Panc1 (cell line): Measurements from ENCODE around the gene RPRD1B. TPM values are rescaled to one million over a fixed set of nuclear protein-coding genes. Genes with fewer than 3 reads are reported as not detected.
A peak's percentile ranks its signal among the peaks of the same experiment; 100 is the strongest.

ENCODE experiments used
- ATAC-seq: fragments of 200-7000 bp; cut with Tn5 transposase; 2 replicates; pipeline ENCODE4 v1.9.1; 2020; ENCODE audit warnings: mild to moderate bottlenecking, moderate library complexity
- BruUV-seq: library from RNA; stranded (reverse); fragments of 400-500 nt; replicated peaks from 2 replicates; lab custom pipeline; 2021; lab: Mats Ljungman, UMichigan
- CTCF ChIA-PET: fragments of 300-600 bp; sonication (Branson Sonifier 250); formaldehyde crosslinking; loops from one replicate; lab custom pipeline; 2022; ENCODE audit warnings: antibody characterized with exemption; lab: Charles Lee
- POLR2A ChIA-PET: fragments of 300-600 bp; sonication (Branson Sonifier 250); formaldehyde crosslinking; loops from one replicate; lab custom pipeline; 2022; ENCODE audit warnings: antibody characterized with exemption; lab: Charles Lee
- DNase-seq: peaks from one replicate; pipeline ENCODE4 v3.0.0-alpha.2; 2010; ENCODE audit warnings: low read depth, low spot score
- H3K27ac ChIP-seq: 2 replicates; pipeline ENCODE4 v1.5.1; 2011; ENCODE audit warnings: mild to moderate bottlenecking, low read length, inconsistent platforms
- H3K27me3 ChIP-seq: fragments of 200-500 bp; sonication (Bioruptor generic); 2 replicates; pipeline ENCODE4 v1.6.0; 2014; ENCODE audit warnings: low read length, inconsistent platforms; ENCODE audit not compliant: control insufficient read depth, insufficient read depth
- H3K36me3 ChIP-seq: fragments of 200-500 bp; sonication (Bioruptor generic); 2 replicates; pipeline ENCODE4 v1.5.1; 2014; ENCODE audit warnings: inconsistent platforms, mild to moderate bottlenecking, low read length, moderate library complexity; ENCODE audit not compliant: control insufficient read depth, insufficient read depth
- H3K4me1 ChIP-seq: 2 replicates; pipeline ENCODE4 v1.5.1; 2011; ENCODE audit warnings: inconsistent platforms, mild to moderate bottlenecking, low read length, moderate library complexity; ENCODE audit not compliant: control insufficient read depth, insufficient read depth
- H3K4me3 ChIP-seq, 2 experiments: 2 replicates each; pipeline ENCODE4 v1.5.1; 2011 to 2012; ENCODE audit warnings: low read depth in 2 of 2, low read length in 2 of 2, mild to moderate bottlenecking in 2 of 2, inconsistent platforms in 1 of 2, moderate library complexity in 1 of 2
- H3K9me3 ChIP-seq: fragments of 200-500 bp; sonication (Bioruptor generic); 2 replicates; pipeline ENCODE4 v1.5.1; 2014; ENCODE audit warnings: low read depth, mild to moderate bottlenecking, inconsistent platforms, low read length, moderate library complexity; ENCODE audit not compliant: control insufficient read depth, insufficient read depth
- CTCF ChIP-seq: fragments of 450-650 bp; IDR thresholded peaks from 2 replicates; pipeline ENCODE4 v1.5.1; 2017; ENCODE audit warnings: mild to moderate bottlenecking
- POLR2AphosphoS5 ChIP-seq: IDR thresholded peaks from 2 replicates; pipeline ENCODE4 v1.6.1; 2012; ENCODE audit warnings: mild to moderate bottlenecking, low read depth, low read length, moderate library complexity
- REST ChIP-seq, 2 experiments: IDR thresholded peaks; 2 replicates each; pipeline ENCODE4 v1.6.1; 2011 to 2012; ENCODE audit warnings: low read depth in 2 of 2, control low read depth in 1 of 2, low read length in 1 of 2, mild to moderate bottlenecking in 1 of 2, moderate library complexity in 1 of 2; ENCODE audit not compliant: insufficient read depth in 1 of 2
- SIN3A ChIP-seq: IDR thresholded peaks from 2 replicates; pipeline ENCODE4 v1.6.1; 2012; ENCODE audit warnings: low read depth, mild to moderate bottlenecking, low read length, moderate library complexity, borderline replicate concordance; ENCODE audit not compliant: insufficient read depth
- TCF7L2 ChIP-seq: IDR thresholded peaks from 2 replicates; pipeline ENCODE4 v1.6.1; 2011; ENCODE audit warnings: mild to moderate bottlenecking, low read depth, low read length, inconsistent platforms
- in situ Hi-C: cut with HindIII; loops from 2 replicates; pipeline ENCODE4 v1.10.0; 2016; ENCODE audit warnings: low sequenced_read_pairs, low pct_unique_long_range_greater_than_20kb
- intact Hi-C: fragments of 100-400 bp; cut with micrococcal nuclease; formaldehyde crosslinking; loops from one replicate; pipeline ENCODE4 v1.10.0; 2022; ENCODE audit not compliant: unreplicated experiment
- total RNA-seq: library from RNA; stranded (reverse); gene quantifications from one replicate; pipeline ENCODE4 v1.2.1, GENCODE V29; 2021; ENCODE audit not compliant: unreplicated experiment

The RPRD1B gene
- total RNA-seq, 1 experiment from 2014 or later, result 33.6 TPM

GRCh38 chr20:37991908-37992307, 41.6 kb upstream of the RPRD1B start:
- H3K4me1 ChIP-seq, result no peaks in the 10 kb centered on the region

GRCh38 chr20:37992802-37993409, 40.6 kb upstream of the RPRD1B start:
- TF ChIP-seq TCF7L2, result no peak
- TF ChIP-seq SIN3A, result no peak
- TF ChIP-seq CTCF, result peak; percentile 81
- H3K4me3 ChIP-seq, result no peak overlapping the region
- DNase-seq, result no peak
- in situ Hi-C loops (no loop called here), intact Hi-C loops (loop anchor here (5.0 kb wide), 3 partner anchors 76 to 421 kb away; partner anchors contain the start of gene VSTM2L)
- no TSS peak for BruUV-seq
- ChIA-PET CTCF (interaction anchor here (0.6 to 0.9 kb wide), 10 partner anchors 8 to 441 kb away, joined by 3 to 7 read pairs (median 4); no protein-coding TSS in a partner anchor), POLR2A (no interaction called here)
- no peaks in the 10 kb centered on the region for H3K27me3 ChIP-seq
- no peaks in the 10 kb centered on the region for H3K9me3 ChIP-seq
- H3K36me3 ChIP-seq, result peaks cover 6% of the 10 kb centered on the region; the same call in 1 of the 2 replicates
- no peaks in the 10 kb centered on the region for H3K4me1 ChIP-seq
- ATAC-seq, result no peak
- no peak overlapping the region for H3K27ac ChIP-seq

More at GRCh38 chr20:37991908-37992307, 41.6 kb upstream of the RPRD1B start:
- BruUV-seq, result no TSS peak
- Histone ChIP-seq H3K27me3 (no peaks in the 10 kb centered on the region), H3K36me3 (peaks cover 6% of the 10 kb centered on the region; the same call in 1 of the 2 replicates), H3K4me3 (no peak overlapping the region), H3K9me3 (no peaks in the 10 kb centered on the region), H3K27ac (no peak overlapping the region)
- POLR2A ChIA-PET, result no interaction called here
- TF ChIP-seq CTCF (no peak), SIN3A (no peak), POLR2AphosphoS5 (no peak), TCF7L2 (no peak), REST (IDR thresholded peaks at IDR 0.05; ENCODE audit: insufficient read depth in 1 of 2, low read depth in 2 of 2, low read length in 1 of 2) (no peak)
- DNase-seq, result no peak
- no peak for ATAC-seq
- intact Hi-C loops (loop anchor here (5.0 kb wide), 3 partner anchors 75 to 420 kb away; partner anchors contain the start of gene VSTM2L), in situ Hi-C loops (no loop called here)
- CTCF ChIA-PET, result interaction anchor here (0.6 kb wide), 1 partner anchor 19 kb away, joined by 3 read pairs; no protein-coding TSS in a partner anchor
